ENCODE results near the gene SND1.

Gene SND1

DNA sequence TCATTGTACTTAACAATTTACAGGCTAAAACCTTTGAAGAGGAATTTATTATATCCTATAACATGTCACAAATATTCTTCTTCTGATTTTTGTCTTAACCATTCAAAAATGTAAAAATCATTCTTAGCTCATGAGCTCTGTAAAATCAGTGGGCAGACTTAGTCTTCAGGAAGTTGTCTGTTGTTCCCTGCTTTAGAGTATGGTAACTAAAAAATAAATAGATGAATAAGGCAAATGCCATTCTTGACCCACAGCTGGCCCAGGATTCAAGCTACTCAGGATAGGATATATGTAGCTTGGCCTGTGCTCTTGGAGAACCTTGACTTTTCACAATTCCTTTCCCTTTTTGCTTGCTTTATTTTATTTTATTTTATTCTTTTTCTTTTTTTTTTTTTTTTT, 327.7 kb downstream of the SND1 start:
- no peak for DNase-seq

GRCh38 chr7:127980901-127981300, 328.9 kb downstream of the SND1 start:
- no peak for DNase-seq

DNA sequence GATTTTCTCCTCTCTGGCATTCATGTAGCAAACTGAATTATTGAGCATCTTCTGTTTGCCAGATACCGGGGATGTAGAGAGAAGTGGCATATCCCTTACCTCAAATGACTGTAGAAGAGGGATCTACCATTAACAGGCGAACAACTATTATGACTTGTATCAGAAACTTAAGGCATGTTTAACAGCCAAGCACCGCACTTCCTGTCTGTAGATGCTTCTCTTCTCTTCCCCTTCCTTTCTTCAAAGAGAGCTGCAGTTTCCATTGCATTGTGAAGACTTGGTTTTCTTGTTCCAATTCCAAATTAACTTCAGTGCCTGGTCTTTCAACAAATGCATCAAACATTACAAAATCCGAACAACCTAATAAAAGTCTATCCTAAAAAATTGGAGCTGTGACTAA, 330.0 kb downstream of the SND1 start:
- DNase-seq, result no peak

GRCh38 chr7:127983804-127984332, 331.9 kb downstream of the SND1 start:
- DNase-seq, result no peak

GRCh38 chr7:127986581-127987521, 334.9 kb downstream of the SND1 start:
- no peak for DNase-seq

GRCh38 chr7:127988751-127989150, 336.8 kb downstream of the SND1 start:
- DNase-seq, result no peak

DNA sequence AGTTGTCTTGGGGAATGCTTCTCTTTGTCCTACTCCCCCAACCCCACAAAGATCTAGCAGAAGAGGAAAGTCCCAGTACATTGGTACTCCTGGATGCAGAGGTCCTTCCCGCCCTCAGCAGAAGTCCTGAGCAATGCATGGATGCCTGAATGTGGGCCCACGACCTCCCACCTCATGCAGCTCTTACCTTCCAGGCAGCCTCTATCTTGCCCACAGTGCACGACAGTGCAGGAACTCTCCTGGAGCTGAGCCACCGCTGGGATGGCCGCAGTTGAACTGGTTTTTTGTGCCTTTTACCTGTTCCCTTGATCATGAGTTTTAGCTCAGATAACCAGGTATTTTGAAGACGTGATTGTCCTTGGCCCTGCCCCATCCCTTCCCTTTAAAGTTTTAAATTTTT, 341.3 kb downstream of the SND1 start:
- no peak for DNase-seq

DNA sequence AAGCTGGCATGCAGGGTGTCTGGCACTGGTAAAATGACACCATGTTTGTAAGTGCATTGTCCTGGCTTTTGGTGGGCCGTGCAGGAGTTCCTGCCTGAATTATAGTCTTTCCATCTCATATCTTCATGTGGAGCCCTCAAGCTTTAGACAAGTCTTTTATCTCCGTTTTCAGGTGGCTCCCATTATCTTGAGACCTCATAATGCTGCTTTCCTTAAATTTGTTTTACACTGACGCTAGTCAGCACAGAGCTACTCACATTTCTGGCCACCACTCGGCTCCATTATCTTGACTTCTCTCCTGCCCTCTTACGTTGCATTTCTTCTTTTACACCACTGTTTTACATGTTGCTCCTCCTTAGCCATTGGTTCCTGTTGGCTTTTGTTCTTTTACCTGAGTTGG, 342.0 kb downstream of the SND1 start:
- no peak for DNase-seq

DNA sequence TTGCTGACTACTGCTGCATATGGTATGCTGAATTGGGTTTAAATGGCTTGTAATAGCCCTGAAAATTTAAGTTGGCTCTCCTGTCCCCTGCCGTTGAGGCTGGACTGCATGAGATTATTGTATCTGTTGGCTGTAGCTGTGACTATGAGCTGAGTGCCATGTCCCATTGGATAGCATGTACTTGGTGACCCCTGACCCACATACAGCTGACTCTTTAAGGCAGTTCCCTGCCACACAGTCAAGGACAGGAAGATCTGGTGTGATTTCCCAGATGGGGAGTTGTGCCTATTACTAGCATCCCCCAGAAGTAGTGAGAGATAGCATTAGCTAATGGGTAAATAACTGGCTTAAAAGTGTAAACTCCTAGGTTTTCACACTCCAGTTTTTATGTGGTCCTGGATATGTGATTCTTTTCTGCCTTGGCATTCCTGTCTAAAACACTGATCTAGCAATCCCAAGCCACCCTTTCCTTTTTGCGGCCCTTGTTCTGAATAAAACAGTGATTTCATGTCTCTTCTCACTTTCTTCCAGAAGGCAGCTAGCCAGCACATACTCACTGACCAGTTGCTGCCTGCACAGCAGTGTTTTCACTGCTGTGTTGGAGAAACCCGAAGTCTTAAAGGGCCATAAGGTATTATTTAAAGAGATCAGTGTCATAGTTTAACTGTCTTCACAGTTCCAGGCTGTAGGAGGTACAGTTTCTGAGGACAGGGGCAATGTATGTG, 343.3 kb downstream of the SND1 start:
- DNase-seq, result no peak

DNA sequence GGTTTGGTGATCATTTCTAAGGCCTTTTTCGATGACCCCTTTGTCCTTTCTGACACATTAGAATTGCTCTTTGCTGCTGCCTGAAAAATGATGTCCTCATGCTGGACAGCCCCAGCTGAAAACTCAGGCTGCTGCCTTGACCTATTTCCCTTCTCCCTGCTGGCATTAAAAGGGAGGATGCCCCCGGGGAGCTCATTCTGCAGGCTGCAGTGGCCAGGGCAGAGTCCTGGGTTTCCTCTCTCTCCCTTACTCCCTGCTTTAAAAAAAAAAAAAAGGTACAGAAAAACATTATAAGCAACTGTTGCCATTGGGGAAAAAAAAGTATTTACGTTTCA, 343.9 kb downstream of the SND1 start:
- DNase-seq, result no peak

GRCh38 chr7:127996253-127997071, 344.5 kb downstream of the SND1 start:
- no peak for DNase-seq

DNA sequence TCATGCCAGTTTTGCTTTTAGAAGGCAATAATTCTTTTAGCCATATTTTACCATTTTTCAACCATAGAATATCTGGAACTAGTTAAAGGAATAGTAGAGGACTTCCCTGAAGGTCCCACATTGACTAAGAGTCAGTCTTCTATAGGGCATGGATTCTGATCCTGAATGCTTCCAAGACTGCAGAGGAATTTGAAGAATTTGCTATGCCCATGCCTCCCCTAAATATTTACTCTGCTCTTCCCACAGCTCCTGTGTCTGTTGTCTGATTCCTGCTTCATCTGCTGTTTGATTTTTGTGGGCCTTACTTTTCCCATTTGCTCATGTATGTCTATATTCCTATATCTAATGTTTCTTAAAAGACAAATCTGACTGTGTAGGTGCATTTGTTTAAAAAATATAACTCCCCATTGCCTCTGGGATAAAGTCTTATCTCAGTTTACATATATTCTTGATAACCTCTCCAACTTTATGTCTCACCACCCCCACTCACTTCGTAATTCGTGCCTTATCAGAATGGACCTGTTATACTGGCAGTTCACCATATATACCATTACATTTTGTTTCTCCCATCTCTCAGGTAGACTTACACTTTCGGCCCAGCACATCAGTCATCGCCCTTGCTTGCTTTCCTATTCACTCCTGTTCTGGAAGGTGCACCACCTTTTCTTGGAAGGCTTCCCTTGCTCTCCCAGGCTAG, 345.4 kb downstream of the SND1 start:
- no peak for DNase-seq

- no peak for DNase-seq
These were observed 346.7 kb downstream of the SND1 start for GRCh38 chr7:127998671-127999070.

- no peak for DNase-seq
These were observed 348.1 kb downstream of the SND1 start for GRCh38 chr7:128000048-128000447.

DNA sequence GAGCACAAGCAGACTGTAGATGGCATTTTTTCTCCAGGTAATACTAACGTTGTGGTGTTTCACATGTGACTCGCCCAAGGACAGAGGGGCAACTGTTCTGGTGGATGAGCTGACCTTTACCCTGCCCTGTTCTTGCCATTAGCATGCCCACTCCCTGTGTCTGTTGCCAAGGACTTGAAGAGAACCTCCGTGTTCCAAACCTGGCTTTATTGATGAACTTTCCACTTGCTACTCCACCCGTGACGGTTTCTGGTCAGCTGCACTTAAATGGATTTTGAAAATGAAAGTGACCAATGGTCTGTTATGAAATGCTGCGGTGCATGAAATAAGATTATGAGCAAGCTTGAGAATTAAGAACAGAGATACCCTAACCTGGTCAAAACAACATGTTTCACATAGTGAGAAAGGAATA, 348.9 kb downstream of the SND1 start:
- DNase-seq, result no peak

GRCh38 chr7:128003167-128003566, 351.2 kb downstream of the SND1 start:
- DNase-seq, result no peak

- no peak for DNase-seq
These were observed 351.8 kb downstream of the SND1 start for GRCh38 chr7:128003787-128004186.

GRCh38 chr7:128004623-128005022, 352.6 kb downstream of the SND1 start:
- no peak for DNase-seq

GRCh38 chr7:128005117-128005516, 353.1 kb downstream of the SND1 start:
- DNase-seq, result no peak

GRCh38 chr7:128005759-128006159, 353.8 kb downstream of the SND1 start:
- no peak for DNase-seq

- no peak for DNase-seq
These were observed 354.7 kb downstream of the SND1 start for GRCh38 chr7:128006550-128007302.

DNA sequence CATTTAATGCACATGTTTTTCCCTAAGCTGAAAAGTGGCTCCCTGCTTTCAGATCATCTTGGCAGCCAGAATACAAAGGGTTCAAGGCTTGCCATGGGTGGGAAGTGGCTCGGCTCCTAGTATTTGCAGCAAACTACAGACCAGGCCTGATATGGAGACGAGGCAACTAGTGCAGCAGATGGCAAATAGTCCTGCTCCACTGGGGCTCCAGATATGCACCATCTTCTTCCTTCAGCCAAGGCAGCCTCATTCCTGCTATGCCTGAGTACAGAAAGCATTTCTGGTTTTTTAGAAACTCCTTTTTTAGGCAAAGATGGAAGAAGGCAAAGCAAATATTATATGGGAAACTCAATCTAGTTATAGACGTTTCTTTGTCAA, 355.3 kb downstream of the SND1 start:
- no peak for DNase-seq

All from NCI-H748 treated with DMSO at 0.1 percent for 48 hours (cell line).